HG03575 (cell line): Measurements from ENCODE around the gene RARG.
"Not testable (repeated sequence)": the region's sequence is repeated elsewhere in the genome, so short reads cannot be mapped to it uniquely, and the experiment has no call there.

Experiments
- ATAC-seq: cut with Tn5 transposase; IDR thresholded peaks from one replicate; pipeline ENCODE4 v1.9.1; 2021; ENCODE audit not compliant: unreplicated experiment, insufficient number of reproducible peaks, low FRiP score; ENCODE audit errors: extremely low read depth

Gene RARG

DNA sequence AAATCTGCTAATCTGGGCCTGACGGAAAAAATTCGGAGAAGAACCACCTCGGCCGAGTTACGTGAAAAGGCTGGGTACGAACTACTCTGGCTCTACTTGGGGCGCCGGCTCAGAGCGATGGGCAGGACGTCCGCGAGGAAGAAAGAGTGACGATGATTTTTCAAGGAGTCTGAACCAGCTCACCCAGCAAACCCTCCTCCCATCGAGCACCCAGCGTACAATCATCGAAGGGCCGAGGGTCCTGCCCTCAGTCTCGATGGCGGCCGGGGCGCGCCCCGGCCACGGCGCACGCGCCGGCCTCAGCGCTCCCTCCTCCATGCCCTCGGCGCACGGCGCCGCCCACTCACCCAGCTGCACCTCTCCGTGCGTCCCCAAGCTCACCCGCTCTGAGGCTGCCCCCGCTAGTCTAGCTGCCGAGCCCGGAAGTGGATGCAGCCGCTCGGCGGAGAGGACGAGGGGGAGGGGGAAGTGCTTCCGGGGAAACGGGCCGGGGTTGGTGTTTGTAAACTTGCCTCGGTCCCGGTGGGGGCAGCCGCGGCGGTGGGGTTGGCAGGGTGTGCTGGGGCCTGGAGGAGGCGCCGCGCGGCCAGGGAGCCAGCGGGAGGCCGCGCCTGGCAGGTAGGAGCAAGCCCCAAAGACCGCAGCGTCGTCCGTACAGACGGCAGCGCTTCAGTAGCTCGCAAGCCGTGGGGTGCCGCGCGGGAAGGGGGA, 51.6 kb downstream of the RARG start, which contains the start of the genes CSAD and ZNF740:
Gene CSAD, minus strand, starts transcription at position 706 of the 711 bp plus-strand sequence. CDS start 7,455 bp downstream, outside the sequence.
Gene ZNF740, plus strand, starts transcription at position 503 of the 711 bp plus-strand sequence. CDS start 1,262 bp downstream, outside the sequence.
- ATAC-seq, result no peak

DNA sequence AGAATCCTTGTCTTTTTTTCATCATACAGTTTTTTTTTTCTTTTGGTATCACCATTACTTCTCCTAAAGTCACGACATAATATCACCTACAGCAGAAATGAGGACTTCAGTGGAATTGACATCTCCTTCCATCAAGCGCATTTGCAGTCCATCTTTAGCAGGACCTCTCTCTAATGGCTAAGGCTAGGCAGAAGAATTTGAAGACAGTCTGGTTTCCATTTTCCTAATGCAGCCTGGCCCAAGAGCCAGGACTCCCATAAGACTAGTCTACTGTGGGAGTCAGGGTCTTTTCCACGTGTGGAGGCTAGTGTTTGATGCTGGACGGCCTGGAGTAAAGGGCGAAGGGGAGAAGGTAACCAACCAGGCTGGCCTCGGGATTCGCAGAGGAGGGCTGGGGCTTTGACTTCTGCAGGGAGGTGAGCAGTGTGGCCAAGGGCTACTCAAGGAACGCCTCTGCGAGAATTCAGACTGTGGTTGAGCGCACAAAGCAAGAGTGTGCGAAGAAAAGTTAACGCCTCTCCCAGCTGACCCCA, 52.3 kb downstream of the RARG start:
- no peak for ATAC-seq

DNA sequence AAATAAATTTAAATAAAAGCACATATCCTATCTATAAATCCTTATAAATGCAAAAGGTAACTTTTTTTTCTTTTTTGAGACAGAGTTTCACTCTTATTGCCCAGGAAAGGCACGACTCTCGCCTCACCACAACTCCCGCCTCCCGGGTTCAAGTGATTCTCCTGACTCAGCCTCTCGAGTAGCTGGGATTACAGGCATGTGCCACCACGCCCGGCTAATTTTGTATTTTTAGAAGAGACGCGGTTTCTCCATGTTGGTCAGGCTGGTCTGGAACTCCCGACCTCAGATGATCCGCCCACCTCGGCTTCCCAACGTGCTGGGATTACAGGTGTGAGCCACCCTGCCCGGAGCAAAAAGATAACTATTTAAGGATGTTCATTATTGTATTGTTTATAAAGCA, 53.2 kb downstream of the RARG start:
- ATAC-seq, result not testable (repeated sequence)

DNA sequence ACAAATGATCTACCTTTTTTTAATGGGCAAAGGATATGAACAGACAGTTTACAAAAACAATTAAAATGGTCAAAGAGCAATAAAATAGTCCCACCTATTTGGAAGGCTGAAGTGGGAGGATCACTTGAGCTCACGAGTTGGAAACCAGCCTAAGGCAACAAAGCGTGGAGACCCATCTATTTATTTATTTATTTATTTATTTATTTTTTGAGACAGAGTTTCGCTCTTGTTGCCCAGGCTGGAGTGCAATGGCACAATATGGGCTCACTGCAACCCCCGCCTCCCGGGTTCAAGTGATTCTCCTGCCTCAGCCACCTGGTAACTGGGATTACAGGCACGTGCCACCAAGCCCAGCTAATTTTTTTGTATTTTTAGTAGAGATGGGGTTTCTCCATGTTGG, 54.6 kb downstream of the RARG start:
- ATAC-seq, result not testable (repeated sequence)

DNA sequence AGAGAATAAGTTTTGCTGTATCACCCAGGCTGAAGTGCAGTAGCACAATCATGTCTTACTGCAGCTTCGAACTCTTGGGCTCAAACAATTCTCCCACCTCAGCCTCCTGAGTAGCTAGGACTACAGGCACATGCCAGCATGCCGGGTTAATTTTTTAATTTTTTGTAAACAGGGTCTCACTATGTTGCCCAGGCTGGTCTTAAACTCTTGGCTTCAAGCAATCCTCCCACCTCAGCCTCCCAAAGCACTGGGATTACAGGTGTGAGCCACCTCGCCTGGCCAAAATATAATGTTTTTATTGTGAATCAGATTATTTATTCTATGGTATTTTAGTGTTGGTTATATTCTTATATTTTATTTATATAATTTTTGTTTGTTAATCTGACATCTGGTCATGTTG, 55.3 kb downstream of the RARG start:
- no peak for ATAC-seq

DNA sequence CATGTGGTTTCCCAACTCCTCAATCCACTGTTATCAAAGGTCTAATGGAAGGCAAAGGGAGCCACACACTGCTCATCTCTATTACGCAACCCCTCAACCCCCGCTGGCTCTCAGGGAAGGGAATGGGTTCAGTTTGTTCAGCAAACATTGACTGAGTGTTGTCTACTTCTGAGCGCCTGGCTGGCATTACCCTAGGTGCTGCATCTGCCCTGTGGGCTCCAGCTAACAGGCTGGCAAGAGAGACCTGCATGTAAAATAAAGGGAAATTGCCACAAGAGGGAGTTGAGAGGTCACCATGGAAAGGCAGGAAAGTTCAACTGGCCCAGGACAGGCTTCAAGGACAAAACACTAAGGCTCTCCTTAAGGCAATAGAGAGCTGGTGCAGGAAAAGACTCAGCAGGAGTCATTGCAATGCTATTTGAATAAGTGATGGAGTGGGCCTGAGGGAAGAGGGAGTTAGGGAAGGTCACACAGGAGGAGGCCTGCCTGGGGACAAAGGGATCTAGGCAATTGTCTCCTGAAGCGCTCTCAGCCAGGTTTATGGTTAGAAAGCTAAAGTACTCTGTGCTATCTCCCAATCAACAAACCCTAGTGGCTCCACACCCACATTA, 57.0 kb downstream of the RARG start:
- ATAC-seq, result no peak

DNA sequence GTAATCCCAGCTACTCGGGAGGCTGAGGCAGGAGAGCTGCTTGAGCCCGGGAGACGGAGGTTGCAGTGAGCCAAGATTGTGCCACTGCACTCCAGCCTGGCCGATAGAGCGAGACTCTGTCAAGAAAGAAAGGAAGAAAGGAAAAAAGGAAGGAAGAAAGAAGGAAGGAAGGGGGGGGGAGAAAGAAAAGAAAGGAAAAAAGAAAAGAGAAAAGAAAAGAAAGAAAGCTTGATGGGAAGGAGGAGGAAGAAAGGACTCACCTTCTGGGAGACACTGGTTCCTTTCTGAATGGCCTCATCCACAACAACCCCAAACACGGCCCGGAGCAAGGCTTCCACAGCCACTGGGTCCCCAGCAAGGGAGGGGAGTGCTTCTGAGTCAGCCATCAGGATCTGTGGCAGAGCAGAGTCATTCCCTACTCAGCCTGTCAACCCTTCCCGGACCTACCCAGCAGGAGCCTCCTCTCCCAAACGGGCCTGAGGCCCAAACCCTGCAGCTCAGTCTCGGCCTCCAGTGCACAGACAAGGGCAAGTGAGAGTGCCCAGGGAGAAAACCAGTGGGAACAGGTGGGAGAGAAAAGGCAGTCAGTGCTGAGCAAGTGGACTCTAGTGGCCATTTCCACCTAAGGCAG, 58.8 kb downstream of the RARG start:
- ATAC-seq, result no peak

DNA sequence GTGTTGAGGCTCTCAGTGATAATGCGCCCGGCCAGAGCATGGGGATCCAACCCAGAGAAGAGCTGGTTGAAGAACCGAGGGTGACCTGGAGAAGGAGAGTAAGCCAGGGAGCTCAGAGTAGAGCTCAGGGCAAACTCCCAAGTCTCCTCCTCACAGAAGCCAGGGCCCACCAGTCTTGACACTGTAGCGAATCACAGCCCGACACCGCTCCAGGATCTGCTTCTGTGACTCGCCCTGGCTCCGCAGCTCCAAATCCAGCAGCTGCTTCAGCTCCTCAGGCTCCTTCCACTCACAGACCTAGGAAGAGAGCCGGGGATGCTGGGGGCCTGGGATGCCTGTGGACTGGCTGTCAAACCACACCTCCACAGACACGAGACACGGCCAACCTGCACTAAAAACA, 59.7 kb downstream of the RARG start:
- no peak for ATAC-seq

DNA sequence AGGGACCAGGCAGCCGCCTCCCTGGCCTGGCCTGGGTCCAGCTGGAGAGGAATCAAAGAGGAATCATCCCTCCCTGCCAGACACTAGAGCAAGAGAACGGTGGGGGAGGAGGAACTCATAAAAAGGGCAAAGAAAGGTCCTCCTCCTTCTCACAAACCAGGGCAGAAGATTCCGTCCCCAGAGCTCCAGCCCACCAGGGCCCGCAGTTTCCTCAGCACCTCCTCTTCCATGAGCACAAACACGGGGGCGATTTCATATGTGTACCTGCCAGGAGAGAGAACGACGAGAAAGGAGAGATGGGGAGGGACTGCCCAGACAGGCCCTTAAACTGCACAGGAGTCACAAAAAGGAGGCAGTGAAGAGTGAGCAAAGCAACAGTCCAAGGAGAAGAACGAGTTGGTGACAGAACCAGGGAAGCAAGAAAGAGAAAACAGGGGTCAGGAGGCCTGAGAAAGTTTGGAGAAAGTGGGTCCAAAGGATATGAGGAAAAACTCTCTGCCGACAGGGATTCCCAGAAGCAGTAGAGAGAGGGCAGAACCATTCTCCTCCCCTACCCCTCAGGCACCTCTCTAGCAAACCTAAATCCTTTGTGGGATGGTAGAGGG, 60.2 kb downstream of the RARG start:
- no peak for ATAC-seq

DNA sequence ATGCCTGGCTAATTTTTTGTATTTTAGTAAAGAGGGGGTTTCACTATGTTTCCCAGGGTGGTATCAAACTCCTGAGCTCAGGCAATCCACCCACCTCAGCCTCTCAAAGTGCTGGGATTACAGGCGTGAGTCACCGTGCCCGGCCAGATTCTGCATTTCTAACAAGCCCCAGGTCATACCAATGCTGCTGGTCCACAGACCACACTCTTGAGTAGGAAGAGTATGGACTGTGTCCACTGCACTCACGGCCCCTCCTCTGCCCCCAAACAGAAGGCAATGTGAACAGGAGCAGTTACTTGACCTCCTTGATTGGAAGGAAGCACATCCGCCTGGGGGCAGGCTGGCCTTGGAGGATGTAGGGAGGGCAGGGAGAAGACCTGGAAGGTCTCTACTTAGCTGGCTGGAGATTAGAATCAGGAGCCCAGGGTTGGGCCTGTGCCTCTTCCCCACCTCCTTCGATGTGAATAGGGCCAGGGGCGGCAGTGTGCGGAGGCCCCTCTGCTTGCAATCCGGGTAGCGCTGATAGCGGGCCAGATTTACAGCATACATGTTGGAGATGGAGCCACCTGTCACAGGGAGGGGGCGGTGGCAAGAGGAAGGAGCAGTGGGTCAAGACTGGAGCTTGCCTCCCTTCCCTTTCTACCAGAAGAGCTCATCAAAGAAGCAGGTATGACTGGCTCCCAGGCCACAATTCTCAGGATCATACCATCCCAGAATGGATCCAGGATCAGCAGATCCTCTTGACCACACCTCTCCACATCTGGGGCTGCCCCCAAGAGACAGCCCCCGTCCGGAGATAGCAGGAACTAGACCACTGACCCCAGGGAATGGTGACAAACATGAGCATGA, 60.9 kb downstream of the RARG start:
- ATAC-seq, result no peak

DNA sequence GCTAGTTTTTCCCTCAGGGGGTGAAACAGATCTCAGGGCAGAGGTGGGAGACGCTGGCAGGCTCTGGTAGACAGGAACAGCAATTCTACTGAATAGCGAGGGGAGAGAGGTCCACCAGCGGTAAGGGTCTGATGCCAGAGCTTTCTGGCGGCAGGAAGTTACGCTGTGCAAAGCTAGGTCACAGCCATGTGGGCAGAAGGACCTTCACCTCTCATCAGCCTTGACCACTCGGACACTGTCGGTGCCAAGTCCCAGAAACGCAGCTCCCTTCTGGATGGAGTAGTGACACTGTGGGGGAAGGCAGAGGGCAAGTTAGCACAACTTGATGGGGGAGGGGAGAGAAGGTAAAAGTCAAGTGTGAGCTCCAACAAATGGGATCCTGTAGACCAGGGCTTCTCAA, 61.8 kb downstream of the RARG start:
- ATAC-seq, result no peak

DNA sequence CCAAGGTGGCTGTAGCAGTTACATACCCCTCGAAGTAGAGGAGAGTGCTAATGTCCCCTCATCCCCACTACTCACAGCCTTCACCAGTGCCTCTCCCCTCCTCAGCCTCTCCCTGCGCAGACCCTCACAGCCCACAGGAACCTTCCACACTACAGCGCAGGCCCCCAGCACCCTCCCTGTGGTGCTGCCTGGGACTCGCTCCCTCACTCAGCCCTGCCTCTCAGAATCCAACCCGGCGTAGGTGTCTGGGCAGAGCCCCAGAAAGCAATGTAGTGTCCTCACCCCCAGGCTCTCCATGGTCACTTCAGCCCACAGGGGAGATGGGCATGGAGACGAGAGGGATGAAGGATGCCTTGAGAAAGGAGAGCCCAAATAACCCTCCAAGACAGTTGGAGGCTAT, 62.4 kb downstream of the RARG start:
- ATAC-seq, result no peak

DNA sequence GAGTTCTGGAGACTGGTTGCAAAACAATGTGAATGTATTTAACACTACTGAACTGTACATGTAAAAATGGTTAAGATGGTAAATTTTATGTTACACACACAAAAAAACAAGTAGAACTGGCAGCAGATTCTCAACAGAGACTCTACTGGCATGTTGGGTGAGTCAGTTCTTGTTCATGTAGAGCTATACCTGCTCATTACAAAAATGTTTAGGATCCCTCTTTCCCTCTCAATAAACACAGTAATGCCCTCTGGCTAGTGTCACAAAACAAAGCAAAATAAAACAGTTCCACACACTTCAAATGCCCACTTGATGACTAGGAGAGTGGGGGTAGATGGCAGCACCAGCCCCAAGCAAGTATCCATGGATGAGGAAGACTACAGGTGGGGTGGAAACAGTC, 65.2 kb downstream of the RARG start:
- ATAC-seq, result no peak

DNA sequence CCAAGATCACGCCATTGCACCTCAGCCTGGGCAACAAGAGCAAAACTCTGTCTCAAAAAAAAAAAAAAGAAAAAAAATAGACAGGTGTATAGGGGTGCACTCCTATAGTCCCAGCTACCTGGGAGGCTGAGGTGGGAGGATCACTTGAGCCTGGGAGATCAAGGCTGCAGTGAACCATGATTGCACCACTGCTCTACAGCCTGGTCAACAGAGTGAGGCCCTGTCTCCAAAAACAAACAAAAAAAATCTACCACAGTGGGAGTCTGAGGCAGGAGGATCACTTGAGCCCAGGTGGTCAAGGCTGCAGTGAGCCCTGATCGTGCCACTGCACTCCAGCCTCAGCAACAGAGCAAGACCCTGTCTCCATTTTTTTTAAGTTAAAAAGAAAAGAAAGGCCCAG, 69.0 kb downstream of the RARG start:
- ATAC-seq, result not testable (repeated sequence)

DNA sequence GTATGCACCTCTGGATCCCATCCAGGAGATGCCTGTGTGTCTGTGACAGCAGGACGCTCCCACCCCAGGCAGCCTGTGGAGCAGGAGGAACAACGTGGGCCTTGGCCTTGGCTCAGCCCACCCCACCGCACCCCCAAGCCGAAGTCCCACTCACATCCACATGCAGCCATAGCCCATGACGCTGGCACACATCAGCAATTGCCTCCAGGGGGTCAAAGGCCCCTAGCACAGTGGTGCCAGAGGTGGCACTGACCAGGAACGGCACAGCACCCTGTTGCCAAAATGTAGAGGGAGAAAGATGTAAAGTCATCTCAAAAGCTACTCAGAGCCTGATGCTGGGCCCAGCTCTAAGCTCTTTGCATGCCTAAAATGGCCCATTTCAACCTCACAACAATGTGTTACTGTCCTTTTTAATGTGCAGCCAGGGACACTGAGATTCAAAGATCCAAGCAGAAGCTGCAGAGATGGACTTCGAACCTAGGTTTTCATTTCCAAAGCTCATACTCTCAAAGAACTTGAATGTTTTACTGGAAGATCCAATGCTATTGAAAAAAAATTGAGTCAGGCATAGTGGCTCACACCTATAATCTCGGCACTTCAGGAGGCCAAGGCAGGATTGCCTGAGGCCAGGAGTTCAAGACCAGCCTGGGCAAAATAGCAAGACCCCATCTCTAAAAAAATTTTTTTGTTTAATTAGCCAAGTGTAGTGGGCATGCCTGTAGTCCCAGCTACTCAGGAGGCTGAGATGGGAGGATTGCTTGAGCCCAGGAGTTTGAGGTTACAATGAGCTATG, 70.7 kb downstream of the RARG start:
- no peak for ATAC-seq

DNA sequence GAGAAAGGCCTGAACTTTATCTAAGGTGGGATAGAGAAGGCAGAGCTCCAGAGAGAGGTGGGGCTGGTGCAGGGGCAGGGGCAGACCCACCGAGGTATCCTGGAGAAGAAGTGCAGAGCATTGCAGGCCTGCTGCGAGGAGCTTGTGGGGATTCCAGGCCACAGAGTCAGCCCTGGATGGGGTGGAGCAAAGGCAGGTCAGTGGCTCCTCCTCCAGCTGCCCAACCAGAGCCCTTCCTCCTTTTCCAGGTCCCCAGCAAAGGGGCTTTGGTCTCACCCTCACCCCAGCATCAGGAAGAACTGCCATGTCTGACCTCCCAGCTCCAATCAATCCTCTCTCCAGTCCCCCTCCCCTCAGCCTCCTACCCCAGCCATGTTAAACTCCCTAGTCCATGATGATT, 71.3 kb downstream of the RARG start:
- ATAC-seq, result no peak
